IMR-90 (cell line): ENCODE results near the gene RUNX1. TPM values are rescaled to one million over a fixed set of nuclear protein-coding genes. Genes with fewer than 3 reads are reported as not detected.

ENCODE experiments used
- ATAC-seq: fragments of 200-7000 bp; cut with Tn5 transposase; 2 replicates; pipeline ENCODE4 v1.9.1; 2020; ENCODE audit warnings: low read depth, mild to moderate bottlenecking, moderate library complexity
- BruUV-seq: library from RNA; stranded (reverse); fragments of 400-500 nt; replicated peaks from 2 replicates; lab custom pipeline; 2021; lab: Mats Ljungman, UMichigan
- CTCF ChIA-PET: fragments of 300-600 bp; formaldehyde crosslinking; extraction: SDS; loops from one replicate; lab custom pipeline; 2021; ENCODE audit warnings: antibody characterized with exemption; lab: Yijun Ruan, JAX
- POLR2A ChIA-PET: fragments of 300-600 bp; sonication (Branson Sonifier 250); formaldehyde crosslinking; loops from one replicate; lab custom pipeline; 2022; ENCODE audit warnings: antibody characterized with exemption; ENCODE audit not compliant: unreplicated experiment; lab: Charles Lee
- DNase-seq: peaks from one replicate; pipeline ENCODE4 v3.0.0; 2013
- H2AFZ ChIP-seq: replicated peaks from 2 replicates; pipeline ENCODE3; 2013; ENCODE audit warnings: low read length, mild to moderate bottlenecking; ENCODE audit not compliant: poor library complexity
- H2AK5ac ChIP-seq: 2 replicates; pipeline ENCODE4 v1.6.1; 2013; ENCODE audit warnings: low read depth, low read length, inconsistent platforms
- H2AK9ac ChIP-seq: replicated peaks from 2 replicates; pipeline ENCODE3; 2013; ENCODE audit warnings: mild to moderate bottlenecking, low read depth, low read length, moderate library complexity; ENCODE audit not compliant: poor library complexity
- H2BK120ac ChIP-seq: 2 replicates; pipeline ENCODE4 v1.6.1; 2013; ENCODE audit warnings: low read depth, low read length, inconsistent platforms
- H2BK15ac ChIP-seq: 3 replicates; pipeline ENCODE4 v1.6.1; 2013; ENCODE audit warnings: low read depth, low read length, inconsistent platforms
- H2BK20ac ChIP-seq: 2 replicates; pipeline ENCODE4 v1.6.1; 2013; ENCODE audit warnings: low read depth, mild to moderate bottlenecking, inconsistent platforms, low read length, moderate library complexity
- H2BK5ac ChIP-seq: 2 replicates; pipeline ENCODE4 v1.6.1; 2013; ENCODE audit warnings: mild to moderate bottlenecking, low read depth, low read length, inconsistent platforms; ENCODE audit not compliant: poor library complexity, severe bottlenecking
- H3K14ac ChIP-seq: replicated peaks from 2 replicates; pipeline ENCODE4 v1.6.1; 2013; ENCODE audit warnings: low read depth, low read length, inconsistent platforms
- H3K18ac ChIP-seq: 2 replicates; pipeline ENCODE4 v1.6.1; 2013; ENCODE audit warnings: low read depth, low read length, control low read depth
- H3K23ac ChIP-seq: 2 replicates; pipeline ENCODE4 v1.6.1; 2013; ENCODE audit warnings: low read depth, low read length, inconsistent platforms
- H3K27ac ChIP-seq: 2 replicates; pipeline ENCODE4 v1.5.1; 2013; ENCODE audit warnings: mild to moderate bottlenecking, control low read depth, low read length; ENCODE audit not compliant: insufficient read depth
- H3K27me3 ChIP-seq: 2 replicates; pipeline ENCODE4 v1.6.1; 2013; ENCODE audit warnings: low read length; ENCODE audit not compliant: control insufficient read depth, insufficient read depth
- H3K36me3 ChIP-seq: 2 replicates; pipeline ENCODE4 v1.6.1; 2013; ENCODE audit warnings: low read length, mixed read lengths; ENCODE audit not compliant: control insufficient read depth, insufficient read depth
- H3K4ac ChIP-seq: 2 replicates; pipeline ENCODE4 v1.6.1; 2013; ENCODE audit warnings: low read depth, low read length, inconsistent platforms
- H3K4me1 ChIP-seq: 2 replicates; pipeline ENCODE4 v1.6.1; 2013; ENCODE audit warnings: low read length, mixed read lengths; ENCODE audit not compliant: control insufficient read depth, insufficient read depth
- H3K4me2 ChIP-seq: 2 replicates; pipeline ENCODE4 v1.6.1; 2013; ENCODE audit warnings: low read depth, mild to moderate bottlenecking, control low read depth, low read length, moderate library complexity
- H3K4me3 ChIP-seq: 2 replicates; pipeline ENCODE4 v1.5.1; 2013; ENCODE audit warnings: low read depth, mild to moderate bottlenecking, control low read depth, low read length, moderate library complexity; ENCODE audit not compliant: insufficient read depth
- H3K56ac ChIP-seq: 2 replicates; pipeline ENCODE4 v1.6.1; 2013; ENCODE audit warnings: low read length, inconsistent platforms; ENCODE audit not compliant: insufficient read depth; ENCODE audit errors: extremely low read depth
- H3K79me1 ChIP-seq, 2 experiments: 2 replicates each; pipeline ENCODE4 v1.6.1; 2013; ENCODE audit warnings: low read length in 2 of 2, inconsistent platforms in 1 of 2, low read depth in 1 of 2
- H3K9ac ChIP-seq: 2 replicates; pipeline ENCODE4 v1.6.1; 2013; ENCODE audit warnings: low read depth, low read length, control low read depth
- H3K9me1 ChIP-seq: 2 replicates; pipeline ENCODE4 v1.6.1; 2013; ENCODE audit warnings: low read length, inconsistent platforms; ENCODE audit not compliant: insufficient read depth
- H3K9me3 ChIP-seq: 2 replicates; pipeline ENCODE4 v1.6.1; 2013; ENCODE audit warnings: low read length; ENCODE audit not compliant: control insufficient read depth, insufficient read depth
- H4K20me1 ChIP-seq: 2 replicates; pipeline ENCODE4 v1.6.1; 2013; ENCODE audit warnings: low read length, inconsistent platforms; ENCODE audit not compliant: insufficient read depth
- H4K5ac ChIP-seq: 2 replicates; pipeline ENCODE4 v1.6.1; 2013; ENCODE audit warnings: mild to moderate bottlenecking, low read depth, low read length, control low read depth
- H4K8ac ChIP-seq, 2 experiments: 2 replicates each; pipeline ENCODE4 v1.6.1; 2013; ENCODE audit warnings: low read depth in 2 of 2, low read length in 2 of 2, control low read depth in 1 of 2, inconsistent platforms in 1 of 2
- H4K91ac ChIP-seq: 2 replicates; pipeline ENCODE4 v1.6.1; 2013; ENCODE audit warnings: low read depth, low read length, inconsistent platforms; ENCODE audit not compliant: insufficient read depth
- BHLHE40 ChIP-seq: fragments of 150-350 bp; IDR thresholded peaks from 2 replicates; pipeline ENCODE4 v1.6.1; 2016; ENCODE audit warnings: mild to moderate bottlenecking, low read depth, low read length
- CEBPB ChIP-seq: IDR thresholded peaks from 2 replicates; pipeline ENCODE4 v1.6.1; 2012; ENCODE audit warnings: low read depth, low read length, improper control_type of control experiment
- CHD1 ChIP-seq: IDR thresholded peaks from 2 replicates; pipeline ENCODE4 v1.6.1; 2012; ENCODE audit warnings: low read depth, low read length, improper control_type of control experiment
- ELK1 ChIP-seq: fragments of 150-350 bp; IDR thresholded peaks from 2 replicates; pipeline ENCODE4 v1.6.1; 2016; ENCODE audit warnings: low read depth, mild to moderate bottlenecking, low read length, moderate library complexity, borderline replicate concordance
- FOS ChIP-seq: fragments of 150-350 bp; IDR thresholded peaks from 2 replicates; pipeline ENCODE4 v1.6.1; 2016; ENCODE audit warnings: low read depth, low read length
- MAFK ChIP-seq: IDR thresholded peaks from 2 replicates; pipeline ENCODE4 v1.6.1; 2012; ENCODE audit warnings: low read depth, low read length, improper control_type of control experiment
- MAZ ChIP-seq: IDR thresholded peaks from 2 replicates; pipeline ENCODE4 v1.6.1; 2012; ENCODE audit warnings: low read depth, mild to moderate bottlenecking, low read length, improper control_type of control experiment, moderate library complexity, borderline replicate concordance
- MXI1 ChIP-seq: IDR thresholded peaks from 2 replicates; pipeline ENCODE4 v1.6.1; 2012; ENCODE audit warnings: low read depth, mild to moderate bottlenecking, low read length, moderate library complexity, borderline replicate concordance
- NFE2L2 ChIP-seq: fragments of 150-350 bp; IDR thresholded peaks from 2 replicates; pipeline ENCODE4 v1.6.1; 2016; ENCODE audit warnings: low read depth, mild to moderate bottlenecking, low read length
- POLR2A ChIP-seq: IDR thresholded peaks from 2 replicates; pipeline ENCODE4 v1.6.1; 2012; ENCODE audit warnings: mild to moderate bottlenecking, low read depth, low read length
- RAD21 ChIP-seq: IDR thresholded peaks from 2 replicates; pipeline ENCODE4 v1.6.1; 2012; ENCODE audit warnings: low read length, improper control_type of control experiment
- RCOR1 ChIP-seq: IDR thresholded peaks from 2 replicates; pipeline ENCODE4 v1.6.1; 2012; ENCODE audit warnings: mild to moderate bottlenecking, low read length, improper control_type of control experiment; ENCODE audit not compliant: insufficient replicate concordance
- RFX5 ChIP-seq: IDR thresholded peaks from 2 replicates; pipeline ENCODE4 v1.8.0; 2012; ENCODE audit warnings: low read depth, mild to moderate bottlenecking, low read length, moderate library complexity
- SMC3 ChIP-seq: fragments of 150-350 bp; IDR thresholded peaks from 2 replicates; pipeline ENCODE4 v1.6.1; 2016; ENCODE audit warnings: low read depth, mild to moderate bottlenecking, antibody characterized with exemption, low read length, moderate library complexity
- WGBS, 2 experiments: methylation state at CpG; one replicate each; pipeline versions ENCODE4 v1.1.5 to v1.1.7; 2013; ENCODE audit warnings: missing lambda C conversion rate in 2 of 2; ENCODE audit not compliant: insufficient read length in 1 of 2; ENCODE audit errors: extremely low coverage in 2 of 2; 5-methylcytosine and 5-hydroxymethylcytosine counted together
- dilution Hi-C: fragments of 300-500 bp; cut with HindIII; formaldehyde crosslinking; loops from one replicate; pipeline ENCODE4 v1.14.3; 2018; ENCODE audit warnings: low sequenced_read_pairs; ENCODE audit not compliant: unreplicated experiment
- in situ Hi-C: fragments of 300-500 bp; cut with MboI; formaldehyde crosslinking; loops from 3 replicates; pipeline ENCODE4 v1.14.3; 2019; ENCODE audit warnings: low sequenced_read_pairs, inconsistent platforms, mixed read lengths
- intact Hi-C: fragments of 100-400 bp; cut with micrococcal nuclease; formaldehyde crosslinking; loops from 2 replicates; pipeline ENCODE4 v1.10.0; 2022
- polyA plus RNA-seq, 3 experiments: library from polyadenylated mRNA; depleted of rRNA; stranded (reverse); fragments of >200 nt; gene quantifications; 2 replicates each; pipeline ENCODE4 v1.2.3, GENCODE V29; 2012; ENCODE audit warnings: low replicate concordance in 1 of 3
- total RNA-seq: library from RNA; depleted of rRNA; stranded (reverse); fragments of >200 nt; gene quantifications from 2 replicates; pipeline ENCODE4 v1.2.3, GENCODE V29; 2012
- TF ChIP-seq, protein P1 (sequence below): fragments of 150-350 bp; IDR thresholded peaks from 2 replicates; pipeline ENCODE4 v1.6.1; 2017; ENCODE audit warnings: mild to moderate bottlenecking, antibody characterized with exemption, low read length, low read depth
- TF ChIP-seq, protein P2 (sequence below): conservative IDR thresholded peaks from 2 replicates; pipeline ENCODE4 v1.5.1; 2012; ENCODE audit warnings: mild to moderate bottlenecking, low read depth, low read length, improper control_type of control experiment

RUNX1 gene
- total and polyA plus RNA-seq, 2 of the 4 experiments (the other 2 are of a cell fraction) = 34.5 to 56.5 TPM

DNA sequence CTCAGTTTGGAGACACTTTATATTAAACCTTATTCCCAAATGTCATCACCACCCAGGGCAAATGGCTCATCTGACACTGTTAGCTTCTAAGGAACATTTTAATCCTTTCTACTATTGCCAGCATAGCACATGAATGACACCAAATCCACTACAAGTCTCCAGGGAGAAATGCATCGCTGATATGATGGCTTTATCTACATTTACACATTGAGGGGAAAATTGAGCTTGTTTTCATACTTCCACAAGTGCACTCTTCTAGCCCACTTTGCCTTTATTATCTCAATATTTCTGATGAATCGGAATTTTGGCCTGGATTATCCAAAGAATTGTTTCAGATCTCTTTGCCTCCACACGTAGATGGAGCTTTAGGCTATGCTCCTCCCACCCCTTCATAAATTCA is 75.4 kb downstream of the RUNX1 start:
- Histone ChIP-seq H4K5ac (no peak overlapping the region), H2AK5ac (peak overlapping the region; percentile 84; the same call in 1 of the 2 replicates), H3K9me3 (no peaks in the 10 kb centered on the region), H4K20me1 (no peaks in the 10 kb centered on the region), H3K9ac (no peak overlapping the region), H3K27ac (no peak overlapping the region), H4K91ac (no peak overlapping the region), H3K4me3 (no peak overlapping the region), H3K4me2 (no peak overlapping the region), H2BK20ac (peak overlapping the region; percentile 95; the same call in 1 of the 2 replicates), H4K8ac (no peak overlapping the region), H3K79me1 (peaks cover 0 to 14% of the 10 kb centered on the region in 2 experiments; a peak in 2 of 4 replicates), H3K27me3 (no peaks in the 10 kb centered on the region), H2AK9ac (no peak overlapping the region), H3K18ac (no peak overlapping the region; the same call in 1 of the 2 replicates), H3K23ac (0 out of 2 replicates have a peak overlapping the region, but pooled peaks have one; percentile 3), H2BK15ac (peak overlapping the region; percentile 69; the same call in 2 of the 3 replicates), H3K9me1 (peaks cover 5% of the 10 kb centered on the region; the same call in 1 of the 2 replicates), H3K4me1 (peaks cover 5% of the 10 kb centered on the region), H2BK5ac (no peak overlapping the region), H2BK120ac (peak overlapping the region; percentile 33; the same call in 1 of the 2 replicates), H3K36me3 (no peaks in the 10 kb centered on the region), H3K14ac (no peak overlapping the region), H2AFZ (no peak overlapping the region), H3K56ac (no peak overlapping the region), H3K4ac (no peak overlapping the region)
- CTCF ChIA-PET = interaction anchor here (1.8 kb wide), 1 partner anchor 10 kb away, joined by 8 read pairs; no protein-coding TSS in a partner anchor
- TF ChIP-seq NFE2L2 = no peak
- no peak for TF ChIP-seq RCOR1
- no peak for TF ChIP-seq CEBPB
- no peak for TF ChIP-seq BHLHE40
- TF ChIP-seq MAZ = no peak
- TF ChIP-seq FOS = no peak
- TF ChIP-seq CHD1 = no peak
- no peak for TF ChIP-seq SMC3
- no peak for TF ChIP-seq POLR2A
- no peak for TF ChIP-seq ELK1
- no peak for TF ChIP-seq RFX5
- TF ChIP-seq, protein P1, sequence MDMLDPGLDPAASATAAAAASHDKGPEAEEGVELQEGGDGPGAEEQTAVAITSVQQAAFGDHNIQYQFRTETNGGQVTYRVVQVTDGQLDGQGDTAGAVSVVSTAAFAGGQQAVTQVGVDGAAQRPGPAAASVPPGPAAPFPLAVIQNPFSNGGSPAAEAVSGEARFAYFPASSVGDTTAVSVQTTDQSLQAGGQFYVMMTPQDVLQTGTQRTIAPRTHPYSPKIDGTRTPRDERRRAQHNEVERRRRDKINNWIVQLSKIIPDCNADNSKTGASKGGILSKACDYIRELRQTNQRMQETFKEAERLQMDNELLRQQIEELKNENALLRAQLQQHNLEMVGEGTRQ = no peak
- TF ChIP-seq MXI1 = no peak
- TF ChIP-seq, protein P2, sequence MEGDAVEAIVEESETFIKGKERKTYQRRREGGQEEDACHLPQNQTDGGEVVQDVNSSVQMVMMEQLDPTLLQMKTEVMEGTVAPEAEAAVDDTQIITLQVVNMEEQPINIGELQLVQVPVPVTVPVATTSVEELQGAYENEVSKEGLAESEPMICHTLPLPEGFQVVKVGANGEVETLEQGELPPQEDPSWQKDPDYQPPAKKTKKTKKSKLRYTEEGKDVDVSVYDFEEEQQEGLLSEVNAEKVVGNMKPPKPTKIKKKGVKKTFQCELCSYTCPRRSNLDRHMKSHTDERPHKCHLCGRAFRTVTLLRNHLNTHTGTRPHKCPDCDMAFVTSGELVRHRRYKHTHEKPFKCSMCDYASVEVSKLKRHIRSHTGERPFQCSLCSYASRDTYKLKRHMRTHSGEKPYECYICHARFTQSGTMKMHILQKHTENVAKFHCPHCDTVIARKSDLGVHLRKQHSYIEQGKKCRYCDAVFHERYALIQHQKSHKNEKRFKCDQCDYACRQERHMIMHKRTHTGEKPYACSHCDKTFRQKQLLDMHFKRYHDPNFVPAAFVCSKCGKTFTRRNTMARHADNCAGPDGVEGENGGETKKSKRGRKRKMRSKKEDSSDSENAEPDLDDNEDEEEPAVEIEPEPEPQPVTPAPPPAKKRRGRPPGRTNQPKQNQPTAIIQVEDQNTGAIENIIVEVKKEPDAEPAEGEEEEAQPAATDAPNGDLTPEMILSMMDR = no peak
- no peak for TF ChIP-seq MAFK
- TF ChIP-seq RAD21 = no peak
- dilution Hi-C loops = no loop called here
- intact Hi-C loops = no loop called here
- ATAC-seq (no peak), DNase-seq (no peak)
- no CpG with 5 or more reads among the region's 3 CpGs for WGBS, 2 experiments
- no TSS peak for BruUV-seq
- POLR2A ChIA-PET = no interaction called here
- in situ Hi-C loops = no loop called here
